Measurements from ENCODE around the gene MARK1.

GRCh38 chr1:220528679-220529501 lies 954 bp downstream of the MARK1 start:
- TF ChIP-seq EP300 (IDR thresholded peaks at IDR 0.05) (no peak), POLR2A (IDR thresholded peaks at IDR 0.05) (no peak), CTCF (IDR thresholded peaks at IDR 0.05) (no peak)

Measured in tibial nerve (tissue), 4 donors.